EH (cell line): ENCODE results near the gene IGF2BP3.

Experiments used
- DNase-seq: peaks from one replicate; pipeline ENCODE4 v3.0.0-alpha.2; 2015; ENCODE audit warnings: low read depth

Gene IGF2BP3

GRCh38 chr7:23472046-23472445 lies 1.8 kb upstream of the IGF2BP3 start:
- DNase-seq = no peak

- DNase-seq = peak; percentile 37
These were observed 992 bp upstream of the IGF2BP3 start for GRCh38 chr7:23471106-23471859.

- DNase-seq = no peak
These were observed 385 bp downstream of the IGF2BP3 start for GRCh38 chr7:23469961-23470250.

- no peak for DNase-seq
These were observed 936 bp downstream of the IGF2BP3 start for GRCh38 chr7:23469150-23469960.

- no peak for DNase-seq
These were observed 1.7 kb downstream of the IGF2BP3 start for GRCh38 chr7:23468526-23469149.

GRCh38 chr7:23467806-23468525 lies 2.3 kb downstream of the IGF2BP3 start:
- peak; percentile 38 for DNase-seq

- DNase-seq = no peak
These were observed 2.9 kb downstream of the IGF2BP3 start for GRCh38 chr7:23467291-23467805.

- DNase-seq = peak; percentile 68
These were observed 7.4 kb downstream of the IGF2BP3 start for GRCh38 chr7:23462846-23463245.

GRCh38 chr7:23458044-23458443 lies 12.2 kb downstream of the IGF2BP3 start:
- no peak for DNase-seq

GRCh38 chr7:23456093-23456492 lies 14.2 kb downstream of the IGF2BP3 start:
- DNase-seq = no peak

- DNase-seq = no peak
These were observed 15.3 kb downstream of the IGF2BP3 start for GRCh38 chr7:23454881-23455526.

GRCh38 chr7:23450518-23450917 lies 19.8 kb downstream of the IGF2BP3 start:
- DNase-seq = no peak

GRCh38 chr7:23449941-23450340 lies 20.4 kb downstream of the IGF2BP3 start:
- no peak for DNase-seq

GRCh38 chr7:23445326-23445725 lies 25.0 kb downstream of the IGF2BP3 start:
- no peak for DNase-seq

- DNase-seq = no peak
These were observed 26.3 kb downstream of the IGF2BP3 start for GRCh38 chr7:23443974-23444373.

GRCh38 chr7:23438171-23438570 lies 32.1 kb downstream of the IGF2BP3 start:
- peak; percentile 15 for DNase-seq

- no peak for DNase-seq
These were observed 36.0 kb downstream of the IGF2BP3 start for GRCh38 chr7:23434147-23434917.

- no peak for DNase-seq
These were observed 38.5 kb downstream of the IGF2BP3 start for GRCh38 chr7:23431702-23432199.

GRCh38 chr7:23430893-23431259 lies 39.4 kb downstream of the IGF2BP3 start:
- DNase-seq = no peak

GRCh38 chr7:23426876-23427275 lies 43.4 kb downstream of the IGF2BP3 start:
- DNase-seq = no peak

GRCh38 chr7:23422909-23423308 lies 47.4 kb downstream of the IGF2BP3 start:
- DNase-seq = no peak
